GM12878 (cell line): ENCODE results near the gene VASH2. TPM values are rescaled to one million over a fixed set of nuclear protein-coding genes. Genes with fewer than 3 reads are reported as not detected.

Experiments used
- ATAC-seq: fragments of 200-7000 bp; cut with Tn5 transposase; 3 replicates; pipeline ENCODE4 v1.9.1; 2020; ENCODE audit warnings: mild to moderate bottlenecking, moderate library complexity
- BruUV-seq: library from RNA; stranded (reverse); fragments of 400-500 nt; replicated peaks from 2 replicates; lab custom pipeline; 2021; lab: Mats Ljungman, UMichigan
- CTCF ChIA-PET: fragments of 300-600 bp; sonication (Branson Sonifier 250); formaldehyde crosslinking; extraction: SDS; loops from one replicate; lab custom pipeline; 2021; ENCODE audit warnings: inconsistent platforms; lab: Yijun Ruan, JAX
- POLR2A ChIA-PET: fragments of 350-600 bp; formaldehyde crosslinking; extraction: SDS; loops from one replicate; lab custom pipeline; 2021; ENCODE audit warnings: inconsistent platforms; lab: Charles Lee
- RAD21 ChIA-PET: fragments of 300-600 bp; sonication (Branson Sonifier 250); formaldehyde crosslinking; loops from one replicate; lab custom pipeline; 2023; ENCODE audit warnings: antibody characterized with exemption; ENCODE audit not compliant: unreplicated experiment; lab: Charles Lee
- SMC1A ChIA-PET: fragments of 300-600 bp; sonication (Branson Sonifier 250); formaldehyde crosslinking; loops from one replicate; lab custom pipeline; 2023; ENCODE audit not compliant: unreplicated experiment, uncharacterized antibody; lab: Charles Lee
- DNase-seq: peaks from one replicate; pipeline ENCODE4 v3.0.0-alpha.2; 2011; ENCODE audit warnings: low read depth, low spot score
- FAIRE-seq: peaks from 3 replicates; lab custom pipeline; 2011; peaks lifted over from hg19 to GRCh38; lab: Jason Lieb, UNC
- H2AFZ ChIP-seq: 2 replicates; pipeline ENCODE4 v1.6.0; 2011; ENCODE audit warnings: low read depth, low read length, control low read depth; ENCODE audit not compliant: control insufficient read depth
- H3K27ac ChIP-seq: 2 replicates; pipeline ENCODE4 v1.5.1; 2011; ENCODE audit warnings: control low read depth; ENCODE audit not compliant: control insufficient read depth, insufficient read depth
- H3K27me3 ChIP-seq, 2 experiments: replicated peaks in 1 of 2; 2 replicates each; pipeline versions ENCODE4 v1.6.0 to v1.6.1; 2011; ENCODE audit warnings: low read length in 1 of 2; ENCODE audit not compliant: control insufficient read depth in 2 of 2, insufficient read depth in 2 of 2
- H3K36me3 ChIP-seq, 2 experiments: 2 replicates each; pipeline ENCODE4 v1.5.1; 2011; ENCODE audit warnings: low read length in 1 of 2; ENCODE audit not compliant: control insufficient read depth in 2 of 2, insufficient read depth in 2 of 2
- H3K4me1 ChIP-seq: 2 replicates; pipeline ENCODE4 v1.6.1; 2011; ENCODE audit warnings: mild to moderate bottlenecking, low read length, moderate library complexity, mixed read lengths; ENCODE audit not compliant: control insufficient read depth, insufficient read depth
- H3K4me2 ChIP-seq: 2 replicates; pipeline ENCODE4 v1.6.0; 2011; ENCODE audit warnings: control low read depth; ENCODE audit not compliant: control insufficient read depth, insufficient read depth
- H3K4me3 ChIP-seq: fragments of 200-600 bp; sonication (generic); 2 replicates; pipeline ENCODE4 v1.5.1; 2016
- H3K79me2 ChIP-seq: 2 replicates; pipeline ENCODE4 v1.6.0; 2011; ENCODE audit warnings: low read length; ENCODE audit not compliant: control insufficient read depth, insufficient read depth
- H3K9ac ChIP-seq: 2 replicates; pipeline ENCODE4 v1.8.0; 2011; ENCODE audit warnings: low read length, control low read depth, mixed read lengths; ENCODE audit not compliant: control insufficient read depth, insufficient read depth
- H3K9me3 ChIP-seq: replicated peaks from 3 replicates; pipeline ENCODE4 v1.5.1; 2011; ENCODE audit warnings: mild to moderate bottlenecking, low read length; ENCODE audit not compliant: control insufficient read depth, insufficient read depth
- H4K20me1 ChIP-seq: 2 replicates; pipeline ENCODE4 v1.6.0; 2011; ENCODE audit not compliant: control insufficient read depth, insufficient read depth
- CEBPB ChIP-seq, 2 experiments: fragments of 150-350 bp in 1 of 2; IDR thresholded peaks; 2 replicates each; pipeline ENCODE4 v1.6.1; 2012 to 2014; ENCODE audit warnings: low read depth in 2 of 2, low read length in 2 of 2, borderline replicate concordance in 1 of 2, inconsistent platforms in 1 of 2
- CHD1 ChIP-seq: IDR thresholded peaks from 2 replicates; pipeline ENCODE4 v1.6.1; 2012; ENCODE audit warnings: low read depth, low read length, improper control_type of control experiment
- ETV6 ChIP-seq, 2 experiments: fragments of 450-650 bp in 1 of 2; IDR thresholded peaks in 1 of 2; conservative IDR thresholded peaks in 1 of 2; 2 replicates each; pipeline ENCODE4 v1.6.1; 2014; ENCODE audit warnings: antibody characterized with exemption in 1 of 2, borderline replicate concordance in 1 of 2, low read depth in 1 of 2, mild to moderate bottlenecking in 1 of 2, moderate library complexity in 1 of 2
- EZH2 ChIP-seq: IDR thresholded peaks from 2 replicates; pipeline ENCODE4 v1.6.1; 2012; ENCODE audit warnings: low read depth, mild to moderate bottlenecking, control low read depth, inconsistent platforms, low read length, borderline replicate concordance; ENCODE audit not compliant: control insufficient read depth
- FOXM1 ChIP-seq: IDR thresholded peaks from 2 replicates; pipeline ENCODE4 v1.6.1; 2012; ENCODE audit warnings: low read depth, mild to moderate bottlenecking, inconsistent platforms, low read length, moderate library complexity
- HDAC2 ChIP-seq: fragments of 200-600 bp; sonication (generic); IDR thresholded peaks from 2 replicates; pipeline ENCODE4 v1.6.1; 2017
- KLF5 ChIP-seq: fragments of 450-650 bp; IDR thresholded peaks from 2 replicates; pipeline ENCODE4 v1.6.1; 2014; ENCODE audit warnings: mild to moderate bottlenecking; ENCODE audit not compliant: partially characterized antibody
- NFIC ChIP-seq: IDR thresholded peaks from 2 replicates; pipeline ENCODE4 v1.6.1; 2012; ENCODE audit warnings: low read depth, mild to moderate bottlenecking, inconsistent platforms, low read length, moderate library complexity
- RBBP5 ChIP-seq: fragments of 200-600 bp; sonication (generic); conservative IDR thresholded peaks from 2 replicates; pipeline ENCODE4 v1.6.1; 2016
- SMC3 ChIP-seq: IDR thresholded peaks from 2 replicates; pipeline ENCODE4 v1.6.1; 2011; ENCODE audit warnings: low read length, improper control_type of control experiment, borderline replicate concordance
- STAT3 ChIP-seq: IDR thresholded peaks from 2 replicates; pipeline ENCODE4 v1.6.1; 2011; ENCODE audit warnings: low read depth, low read length, improper control_type of control experiment
- SUPT20H ChIP-seq: IDR thresholded peaks from 2 replicates; pipeline ENCODE4 v1.6.1; 2011; ENCODE audit warnings: low read depth, mild to moderate bottlenecking, low read length, moderate library complexity, borderline replicate concordance; ENCODE audit not compliant: control insufficient read depth
- YBX1 ChIP-seq: fragments of 450-650 bp; IDR thresholded peaks from 2 replicates; pipeline ENCODE4 v1.6.1; 2016; ENCODE audit warnings: antibody characterized with exemption
- ZZZ3 ChIP-seq: IDR thresholded peaks from 2 replicates; pipeline ENCODE4 v1.6.1; 2011; ENCODE audit warnings: low read depth; ENCODE audit not compliant: control insufficient read depth, insufficient read length
- WGBS: methylation state at CpG from one replicate; pipeline ENCODE4 v1.1.6; 2016; ENCODE audit warnings: low lambda C conversion rate; ENCODE audit not compliant: insufficient replicate concordance, insufficient coverage; ENCODE audit errors: missing lambda C conversion rate; 5-methylcytosine and 5-hydroxymethylcytosine counted together
- in situ Hi-C: fragments of 300-500 bp; cut with MboI; formaldehyde crosslinking; loops from 9 replicates; pipeline ENCODE4 v1.14.3; 2018; ENCODE audit warnings: mixed read lengths
- intact Hi-C: fragments of 100-400 bp; cut with micrococcal nuclease; formaldehyde crosslinking; loops from one replicate; pipeline ENCODE4 v1.14.2; 2022; ENCODE audit not compliant: unreplicated experiment
- polyA plus RNA-seq, 11 experiments: library from polyadenylated mRNA; depleted of rRNA in 4 of 11; unstranded in 6 of 11; stranded (reverse) in 5 of 11; fragments of >200 nt; fragmentation: Nextera tagmentation in 4 of 11; fragmentation: Illumina TruSeq in 1 of 11; extraction: Ambion mirVana in 4 of 11; extraction: Trizol in 1 of 11; gene quantifications; 1 replicate in 1 of 11; 2 replicates in 10 of 11; pipeline versions ENCODE4 v1.2.1 to v1.2.3, GENCODE V29; 2011 to 2016; ENCODE audit warnings: inconsistent platforms in 2 of 11, missing spikeins in 2 of 11, low read depth in 1 of 11
- total RNA-seq, 4 experiments: library from RNA; depleted of rRNA in 3 of 4; stranded (reverse); fragments of >200 nt in 3 of 4; fragmentation: Illumina TruSeq in 1 of 4; extraction: Trizol in 1 of 4; gene quantifications; 2 replicates each; pipeline versions ENCODE4 v1.2.1 to v1.2.3, GENCODE V29; 2013 to 2021
- TF ChIP-seq, protein P1 (sequence below), 3 experiments: IDR thresholded peaks in 2 of 3; conservative IDR thresholded peaks in 1 of 3; 2 replicates each; pipeline ENCODE4 v1.5.1; 2011; ENCODE audit warnings: low read depth in 3 of 3, low read length in 3 of 3, mild to moderate bottlenecking in 3 of 3, control low read depth in 2 of 3, moderate library complexity in 2 of 3, inconsistent platforms in 1 of 3, mixed read lengths in 1 of 3; ENCODE audit not compliant: control insufficient read depth in 2 of 3, insufficient read depth in 1 of 3; ENCODE audit errors: extremely low read depth in 1 of 3
- TF ChIP-seq, protein P2 (sequence below): IDR thresholded peaks from 2 replicates; pipeline ENCODE4 v1.6.1; 2012; ENCODE audit warnings: low read depth, low read length, improper control_type of control experiment
- TF ChIP-seq, protein P3 (sequence below): fragments of 150-350 bp; IDR thresholded peaks from 2 replicates; pipeline ENCODE4 v1.6.1; 2016; ENCODE audit warnings: low read depth, low read length

Gene VASH2
- total and polyA plus RNA-seq, 10 of the 15 experiments (the other 5 are each of a cell fraction or from before 2014, with no cell fraction given): 5.4 to 29.7 (median 21.7) TPM

DNA sequence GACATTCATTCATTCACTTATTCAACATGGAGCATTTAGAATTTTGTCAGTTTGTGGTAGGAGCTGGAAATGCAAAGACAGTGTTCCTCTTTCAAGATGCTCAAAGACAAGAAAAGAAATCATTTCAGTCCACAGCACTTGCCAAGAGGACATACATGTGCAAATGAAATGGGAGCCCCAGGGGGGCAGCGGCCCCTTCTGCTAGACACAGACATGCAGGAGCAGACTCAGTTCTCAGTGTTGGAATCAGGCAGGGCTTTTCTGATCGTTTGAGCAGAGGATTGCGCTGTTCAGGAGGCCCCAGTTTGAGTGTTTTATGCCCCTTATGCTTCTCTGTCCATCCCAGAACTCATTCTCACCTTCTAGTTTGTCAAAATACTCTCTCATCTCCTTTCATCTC lies 35.6 kb upstream of the VASH2 start:
- Histone ChIP-seq H3K36me3 (no peaks in the 10 kb centered on the region), H4K20me1 (no peaks in the 10 kb centered on the region), H3K79me2 (no peaks in the 10 kb centered on the region), H3K9ac (no peak overlapping the region), H3K27ac (no peak overlapping the region), H3K4me3 (no peak overlapping the region), H3K9me3 (no peaks in the 10 kb centered on the region), H3K27me3 (no peaks in the 10 kb centered on the region), H3K4me2 (no peak overlapping the region), H2AFZ (no peak overlapping the region), H3K4me1 (peaks cover 6% of the 10 kb centered on the region)
- no TSS peak for BruUV-seq
- intact Hi-C loops (no loop called here), in situ Hi-C loops (no loop called here)
- POLR2A ChIA-PET: no interaction called here
- DNase-seq: no peak
- SMC1A ChIA-PET: interaction anchor here (1.9 kb wide), 1 partner anchor 100 kb away, joined by 4 read pairs; no protein-coding TSS in a partner anchor
- 53% methylated on average over 3 of the region's 3 CpGs for WGBS
- TF ChIP-seq, protein P1, sequence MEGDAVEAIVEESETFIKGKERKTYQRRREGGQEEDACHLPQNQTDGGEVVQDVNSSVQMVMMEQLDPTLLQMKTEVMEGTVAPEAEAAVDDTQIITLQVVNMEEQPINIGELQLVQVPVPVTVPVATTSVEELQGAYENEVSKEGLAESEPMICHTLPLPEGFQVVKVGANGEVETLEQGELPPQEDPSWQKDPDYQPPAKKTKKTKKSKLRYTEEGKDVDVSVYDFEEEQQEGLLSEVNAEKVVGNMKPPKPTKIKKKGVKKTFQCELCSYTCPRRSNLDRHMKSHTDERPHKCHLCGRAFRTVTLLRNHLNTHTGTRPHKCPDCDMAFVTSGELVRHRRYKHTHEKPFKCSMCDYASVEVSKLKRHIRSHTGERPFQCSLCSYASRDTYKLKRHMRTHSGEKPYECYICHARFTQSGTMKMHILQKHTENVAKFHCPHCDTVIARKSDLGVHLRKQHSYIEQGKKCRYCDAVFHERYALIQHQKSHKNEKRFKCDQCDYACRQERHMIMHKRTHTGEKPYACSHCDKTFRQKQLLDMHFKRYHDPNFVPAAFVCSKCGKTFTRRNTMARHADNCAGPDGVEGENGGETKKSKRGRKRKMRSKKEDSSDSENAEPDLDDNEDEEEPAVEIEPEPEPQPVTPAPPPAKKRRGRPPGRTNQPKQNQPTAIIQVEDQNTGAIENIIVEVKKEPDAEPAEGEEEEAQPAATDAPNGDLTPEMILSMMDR (IDR thresholded peaks at IDR 0.05 in 2 of 3, conservative IDR thresholded peaks at IDR 0.05 in 1 of 3; ENCODE audit: control insufficient read depth in 2 of 3, extremely low read depth in 1 of 3, insufficient read depth in 1 of 3, low read depth in 3 of 3, low read length in 3 of 3): no peak
- no peak for TF ChIP-seq NFIC
- TF ChIP-seq CEBPB (IDR thresholded peaks at IDR 0.05; ENCODE audit: borderline replicate concordance in 1 of 2, low read depth in 2 of 2, low read length in 2 of 2): no peak
- TF ChIP-seq ZZZ3: no peak
- TF ChIP-seq, protein P2, sequence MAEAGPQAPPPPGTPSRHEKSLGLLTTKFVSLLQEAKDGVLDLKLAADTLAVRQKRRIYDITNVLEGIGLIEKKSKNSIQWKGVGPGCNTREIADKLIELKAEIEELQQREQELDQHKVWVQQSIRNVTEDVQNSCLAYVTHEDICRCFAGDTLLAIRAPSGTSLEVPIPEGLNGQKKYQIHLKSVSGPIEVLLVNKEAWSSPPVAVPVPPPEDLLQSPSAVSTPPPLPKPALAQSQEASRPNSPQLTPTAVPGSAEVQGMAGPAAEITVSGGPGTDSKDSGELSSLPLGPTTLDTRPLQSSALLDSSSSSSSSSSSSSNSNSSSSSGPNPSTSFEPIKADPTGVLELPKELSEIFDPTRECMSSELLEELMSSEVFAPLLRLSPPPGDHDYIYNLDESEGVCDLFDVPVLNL: no peak
- no peak for TF ChIP-seq KLF5
- no peak for TF ChIP-seq SUPT20H
- TF ChIP-seq FOXM1: no peak
- TF ChIP-seq, protein P3, sequence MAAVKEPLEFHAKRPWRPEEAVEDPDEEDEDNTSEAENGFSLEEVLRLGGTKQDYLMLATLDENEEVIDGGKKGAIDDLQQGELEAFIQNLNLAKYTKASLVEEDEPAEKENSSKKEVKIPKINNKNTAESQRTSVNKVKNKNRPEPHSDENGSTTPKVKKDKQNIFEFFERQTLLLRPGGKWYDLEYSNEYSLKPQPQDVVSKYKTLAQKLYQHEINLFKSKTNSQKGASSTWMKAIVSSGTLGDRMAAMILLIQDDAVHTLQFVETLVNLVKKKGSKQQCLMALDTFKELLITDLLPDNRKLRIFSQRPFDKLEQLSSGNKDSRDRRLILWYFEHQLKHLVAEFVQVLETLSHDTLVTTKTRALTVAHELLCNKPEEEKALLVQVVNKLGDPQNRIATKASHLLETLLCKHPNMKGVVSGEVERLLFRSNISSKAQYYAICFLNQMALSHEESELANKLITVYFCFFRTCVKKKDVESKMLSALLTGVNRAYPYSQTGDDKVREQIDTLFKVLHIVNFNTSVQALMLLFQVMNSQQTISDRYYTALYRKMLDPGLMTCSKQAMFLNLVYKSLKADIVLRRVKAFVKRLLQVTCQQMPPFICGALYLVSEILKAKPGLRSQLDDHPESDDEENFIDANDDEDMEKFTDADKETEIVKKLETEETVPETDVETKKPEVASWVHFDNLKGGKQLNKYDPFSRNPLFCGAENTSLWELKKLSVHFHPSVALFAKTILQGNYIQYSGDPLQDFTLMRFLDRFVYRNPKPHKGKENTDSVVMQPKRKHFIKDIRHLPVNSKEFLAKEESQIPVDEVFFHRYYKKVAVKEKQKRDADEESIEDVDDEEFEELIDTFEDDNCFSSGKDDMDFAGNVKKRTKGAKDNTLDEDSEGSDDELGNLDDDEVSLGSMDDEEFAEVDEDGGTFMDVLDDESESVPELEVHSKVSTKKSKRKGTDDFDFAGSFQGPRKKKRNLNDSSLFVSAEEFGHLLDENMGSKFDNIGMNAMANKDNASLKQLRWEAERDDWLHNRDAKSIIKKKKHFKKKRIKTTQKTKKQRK: no peak
- TF ChIP-seq CHD1: no peak
- TF ChIP-seq HDAC2: no peak
- no peak for TF ChIP-seq STAT3
- TF ChIP-seq EZH2: no peak
- no peak for TF ChIP-seq SMC3
- TF ChIP-seq ETV6 (conservative IDR thresholded peaks at IDR 0.05 in 1 of 2, IDR thresholded peaks at IDR 0.05 in 1 of 2; ENCODE audit: borderline replicate concordance in 1 of 2, low read depth in 1 of 2): no peak
- no peak for TF ChIP-seq RBBP5
- no peak for TF ChIP-seq YBX1
- no peak for FAIRE-seq
- RAD21 ChIA-PET: interaction anchor here (0.5 kb wide), 1 partner anchor 58 kb away, joined by 3 read pairs; no protein-coding TSS in a partner anchor
- ATAC-seq: no peak
- CTCF ChIA-PET: interaction anchor here (0.7 kb wide), 1 partner anchor 100 kb away, joined by 4 read pairs; no protein-coding TSS in a partner anchor
